Karpas-422 (cell line): ENCODE results near the gene TBX1. TPM values are rescaled to one million over a fixed set of nuclear protein-coding genes. Genes with fewer than 3 reads are reported as not detected.

Source experiments
- DNase-seq: peaks from one replicate; pipeline ENCODE4 v3.0.0-alpha.2; 2015
- H2AFZ ChIP-seq: fragments of 200-600 bp; sonication (generic); 2 replicates; pipeline ENCODE4 v1.6.1; 2014; ENCODE audit warnings: antibody characterized with exemption, low read length, mixed read lengths
- H3K27ac ChIP-seq: fragments of 200-600 bp; sonication (generic); 2 replicates; pipeline ENCODE4 v1.5.1; 2014; ENCODE audit warnings: mild to moderate bottlenecking, low read length, moderate library complexity
- H3K27me3 ChIP-seq: fragments of 200-600 bp; sonication (generic); 2 replicates; pipeline ENCODE4 v1.6.1; 2014; ENCODE audit warnings: low read length, mixed read lengths
- H3K36me3 ChIP-seq: fragments of 200-600 bp; sonication (generic); 2 replicates; pipeline ENCODE4 v1.6.1; 2014; ENCODE audit warnings: low read length, mixed read lengths; ENCODE audit not compliant: insufficient read depth
- H3K4me1 ChIP-seq: fragments of 200-600 bp; sonication (generic); 2 replicates; pipeline ENCODE4 v1.6.1; 2014; ENCODE audit warnings: mild to moderate bottlenecking, low read length, mixed read lengths
- H3K4me2 ChIP-seq: fragments of 200-600 bp; sonication (generic); 2 replicates; pipeline ENCODE4 v1.6.1; 2014; ENCODE audit warnings: low read length, low read depth, mild to moderate bottlenecking; ENCODE audit not compliant: poor library complexity, severe bottlenecking
- H3K4me3 ChIP-seq: fragments of 200-600 bp; sonication (generic); 2 replicates; pipeline ENCODE4 v1.5.1; 2014; ENCODE audit warnings: mild to moderate bottlenecking, antibody characterized with exemption, low read length, mixed read lengths
- H3K79me2 ChIP-seq: fragments of 200-600 bp; sonication (generic); 2 replicates; pipeline ENCODE4 v1.6.1; 2014; ENCODE audit warnings: mild to moderate bottlenecking, low read length, mixed read lengths
- H3K9ac ChIP-seq: fragments of 200-600 bp; sonication (generic); 2 replicates; pipeline ENCODE4 v1.6.0; 2014; ENCODE audit warnings: low read length
- H3K9me2 ChIP-seq: fragments of 200-600 bp; sonication (generic), shearing (Covaris generic); replicated peaks from 2 replicates; pipeline ENCODE4 v1.6.0; 2014; ENCODE audit warnings: mild to moderate bottlenecking, low read length, moderate library complexity; ENCODE audit not compliant: insufficient read depth
- H3K9me3 ChIP-seq: fragments of 300-700, 200-600 bp; sonication (generic); 2 replicates; pipeline ENCODE4 v1.6.1; 2014; ENCODE audit warnings: low read length, mixed read lengths
- H4K20me1 ChIP-seq: fragments of 200-600 bp; sonication (generic); 2 replicates; pipeline ENCODE4 v1.6.1; 2014; ENCODE audit warnings: mild to moderate bottlenecking, antibody characterized with exemption, low read length, low read depth; ENCODE audit not compliant: insufficient read depth
- total RNA-seq: library from RNA; depleted of rRNA; stranded (reverse); fragments of >200 nt; shearing (Covaris generic); gene quantifications from 2 replicates; pipeline ENCODE4 v1.2.3, GENCODE V29; 2014; ENCODE audit warnings: low replicate concordance

TBX1 gene
- total RNA-seq, 1 experiment from 2014 or later = not detected

- peaks cover 3% of the 10 kb centered on the region; the same call in 1 of the 2 replicates for H3K4me1 ChIP-seq
- no peak overlapping the region for H3K27ac ChIP-seq
- no peak overlapping the region for H3K9ac ChIP-seq
- H3K27me3 ChIP-seq = no peaks in the 10 kb centered on the region
- no peaks in the 10 kb centered on the region for H3K9me2 ChIP-seq
- no peak for DNase-seq
- H3K4me3 ChIP-seq = no peak overlapping the region
- H3K36me3 ChIP-seq = no peaks in the 10 kb centered on the region
- H4K20me1 ChIP-seq = no peaks in the 10 kb centered on the region
- no peak overlapping the region for H3K4me2 ChIP-seq
- no peaks in the 10 kb centered on the region for H3K79me2 ChIP-seq
- no peak overlapping the region for H2AFZ ChIP-seq
- no peaks in the 10 kb centered on the region for H3K9me3 ChIP-seq
Measured at GRCh38 chr22:19717181-19717580, 43.4 kb upstream of the TBX1 start.

- H3K79me2 ChIP-seq = no peaks in the 10 kb centered on the region
- H3K4me3 ChIP-seq = peak overlapping the region; percentile 49; the same call in 1 of the 2 replicates
- peaks cover 3% of the 10 kb centered on the region; the same call in 1 of the 2 replicates for H3K4me1 ChIP-seq
- H3K9me3 ChIP-seq = no peaks in the 10 kb centered on the region
- H3K27ac ChIP-seq = no peak overlapping the region
- H2AFZ ChIP-seq = no peak overlapping the region
- H3K36me3 ChIP-seq = no peaks in the 10 kb centered on the region
- peak overlapping the region; percentile 43; the same call in 1 of the 2 replicates for H3K9ac ChIP-seq
- H3K9me2 ChIP-seq = no peaks in the 10 kb centered on the region
- no peaks in the 10 kb centered on the region for H4K20me1 ChIP-seq
- no peaks in the 10 kb centered on the region for H3K27me3 ChIP-seq
- DNase-seq = peak; percentile 87
- peak overlapping the region; percentile 51 for H3K4me2 ChIP-seq
Measured at GRCh38 chr22:19717691-19718455, 42.7 kb upstream of the TBX1 start.

DNA sequence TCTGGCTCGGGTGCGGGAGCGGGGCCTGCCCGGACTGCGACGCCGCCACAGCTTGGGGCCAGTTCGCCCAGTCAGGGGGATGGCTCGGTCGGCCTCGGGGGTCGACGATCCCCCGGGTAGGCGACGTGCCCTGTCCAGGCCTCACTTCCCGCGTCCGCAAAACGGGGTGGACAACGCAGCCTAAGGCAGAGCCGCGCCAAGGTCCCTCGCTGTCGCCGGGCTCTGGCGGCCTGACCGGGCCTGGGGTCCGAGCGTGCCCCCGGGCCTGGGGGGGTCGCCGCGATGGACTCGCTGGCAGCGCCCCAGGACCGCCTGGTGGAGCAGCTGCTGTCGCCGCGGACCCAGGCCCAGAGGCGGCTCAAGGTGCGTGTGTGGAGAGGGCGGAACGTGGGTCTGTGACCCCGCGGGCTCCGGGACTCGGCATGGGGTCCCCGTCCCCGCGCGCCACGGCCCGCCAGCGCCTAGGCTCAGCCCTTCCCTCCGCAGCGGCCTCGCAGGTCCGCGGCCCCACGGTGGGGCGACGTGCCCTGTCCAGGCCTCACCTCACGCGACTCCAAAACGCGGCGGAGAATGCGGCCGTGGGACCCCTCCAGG is 42.0 kb upstream of the TBX1 start:
- Histone ChIP-seq H3K36me3 (no peaks in the 10 kb centered on the region), H3K27ac (no peak overlapping the region), H3K9me2 (no peaks in the 10 kb centered on the region), H3K27me3 (no peaks in the 10 kb centered on the region), H3K9me3 (no peaks in the 10 kb centered on the region), H3K4me2 (peak overlapping the region; percentile 51), H3K4me3 (peak overlapping the region; percentile 49; the same call in 1 of the 2 replicates), H3K4me1 (peaks cover 3% of the 10 kb centered on the region; the same call in 1 of the 2 replicates), H2AFZ (no peak overlapping the region), H3K79me2 (no peaks in the 10 kb centered on the region), H4K20me1 (no peaks in the 10 kb centered on the region), H3K9ac (no peak overlapping the region; the same call in 1 of the 2 replicates)
- no peak for DNase-seq

DNA sequence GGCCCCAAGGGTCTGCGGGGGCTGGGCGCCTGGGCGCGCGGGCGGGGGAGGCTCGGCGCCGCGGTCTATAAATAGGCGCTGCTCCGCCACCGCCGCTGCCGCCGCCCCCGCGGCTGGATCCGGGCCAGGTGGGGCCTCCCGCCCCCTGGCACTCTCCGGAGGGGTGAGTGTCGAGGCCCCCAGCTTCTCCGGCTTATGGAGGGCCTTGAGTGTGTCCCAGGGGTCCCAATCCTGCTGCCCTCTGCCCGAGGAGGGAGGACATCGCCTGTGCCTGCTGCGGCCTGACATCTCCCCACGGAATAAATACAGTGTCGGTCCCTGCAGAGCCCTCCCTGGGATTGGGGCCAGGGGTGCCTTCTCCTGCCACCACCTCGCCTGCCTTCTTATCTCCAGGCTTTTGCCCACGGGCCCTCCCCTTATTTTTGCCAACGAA is 41.5 kb upstream of the TBX1 start:
- Histone ChIP-seq H2AFZ (no peak overlapping the region), H3K9ac (no peak overlapping the region), H3K4me3 (no peak overlapping the region), H3K4me2 (no peak overlapping the region), H3K27me3 (no peaks in the 10 kb centered on the region), H4K20me1 (no peaks in the 10 kb centered on the region), H3K79me2 (no peaks in the 10 kb centered on the region), H3K4me1 (peaks cover 3% of the 10 kb centered on the region; the same call in 1 of the 2 replicates), H3K9me3 (no peaks in the 10 kb centered on the region), H3K27ac (no peak overlapping the region), H3K36me3 (no peaks in the 10 kb centered on the region), H3K9me2 (no peaks in the 10 kb centered on the region)
- DNase-seq = no peak

DNA sequence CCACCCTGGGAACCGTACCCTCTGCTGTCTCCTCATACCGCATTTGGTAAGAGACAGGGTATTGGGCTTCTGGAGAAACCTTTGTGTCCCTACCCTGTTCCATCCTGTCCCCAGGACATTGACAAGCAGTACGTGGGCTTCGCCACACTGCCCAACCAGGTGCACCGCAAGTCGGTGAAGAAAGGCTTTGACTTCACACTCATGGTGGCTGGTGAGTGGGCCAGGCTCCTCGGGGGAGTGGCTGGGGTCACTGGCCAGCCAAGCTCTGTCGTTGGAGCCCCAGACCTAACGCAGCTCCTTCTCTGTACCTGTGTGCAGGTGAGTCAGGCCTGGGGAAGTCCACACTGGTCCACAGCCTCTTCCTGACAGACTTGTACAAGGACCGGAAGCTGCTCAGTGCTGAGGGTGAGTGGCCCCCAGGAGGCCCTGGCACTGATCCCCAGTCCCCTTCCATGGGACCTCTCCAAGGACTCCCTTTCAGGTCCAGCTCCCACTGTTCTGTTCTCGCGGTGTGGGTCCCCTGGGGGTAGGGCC is 41.0 kb upstream of the TBX1 start:
- Histone ChIP-seq H3K4me2 (no peak overlapping the region), H3K27ac (no peak overlapping the region), H3K9me2 (no peaks in the 10 kb centered on the region), H3K4me1 (peaks cover 3% of the 10 kb centered on the region; the same call in 1 of the 2 replicates), H2AFZ (no peak overlapping the region), H3K9ac (no peak overlapping the region), H4K20me1 (no peaks in the 10 kb centered on the region), H3K36me3 (no peaks in the 10 kb centered on the region), H3K4me3 (no peak overlapping the region), H3K27me3 (no peaks in the 10 kb centered on the region), H3K79me2 (no peaks in the 10 kb centered on the region), H3K9me3 (no peaks in the 10 kb centered on the region)
- no peak for DNase-seq

- no peaks in the 10 kb centered on the region for H3K36me3 ChIP-seq
- peaks cover 3% of the 10 kb centered on the region; the same call in 1 of the 2 replicates for H3K4me1 ChIP-seq
- H4K20me1 ChIP-seq = no peaks in the 10 kb centered on the region
- H3K9ac ChIP-seq = no peak overlapping the region
- no peak overlapping the region for H3K27ac ChIP-seq
- no peak overlapping the region for H3K4me2 ChIP-seq
- no peak for DNase-seq
- H3K4me3 ChIP-seq = no peak overlapping the region
- no peaks in the 10 kb centered on the region for H3K9me2 ChIP-seq
- H3K9me3 ChIP-seq = no peaks in the 10 kb centered on the region
- H3K27me3 ChIP-seq = no peaks in the 10 kb centered on the region
- no peak overlapping the region for H2AFZ ChIP-seq
- no peaks in the 10 kb centered on the region for H3K79me2 ChIP-seq
Measured at GRCh38 chr22:19720150-19720827, 40.3 kb upstream of the TBX1 start.

GRCh38 chr22:19720999-19721329 is 39.6 kb upstream of the TBX1 start:
- Histone ChIP-seq H3K4me3 (no peak overlapping the region), H3K27ac (no peak overlapping the region), H3K79me2 (no peaks in the 10 kb centered on the region), H4K20me1 (no peaks in the 10 kb centered on the region), H3K4me2 (no peak overlapping the region), H3K4me1 (peaks cover 3% of the 10 kb centered on the region; the same call in 1 of the 2 replicates), H3K9me3 (no peaks in the 10 kb centered on the region), H3K27me3 (no peaks in the 10 kb centered on the region), H3K9ac (no peak overlapping the region), H2AFZ (no peak overlapping the region), H3K9me2 (no peaks in the 10 kb centered on the region), H3K36me3 (no peaks in the 10 kb centered on the region)
- no peak for DNase-seq
